ENCODE measurements around the gene MAGEA11. TPM values are rescaled to one million over a fixed set of nuclear protein-coding genes. Genes with fewer than 3 reads are reported as not detected.
"Not testable (repeated sequence)": the region's sequence is repeated elsewhere in the genome, so short reads cannot be mapped to it uniquely, and the experiment has no call there.

The MAGEA11 gene
- total and polyA plus RNA-seq, 3 donors from 2014 or later = 6.8 to 9.8 (median 9.4) TPM

DNA sequence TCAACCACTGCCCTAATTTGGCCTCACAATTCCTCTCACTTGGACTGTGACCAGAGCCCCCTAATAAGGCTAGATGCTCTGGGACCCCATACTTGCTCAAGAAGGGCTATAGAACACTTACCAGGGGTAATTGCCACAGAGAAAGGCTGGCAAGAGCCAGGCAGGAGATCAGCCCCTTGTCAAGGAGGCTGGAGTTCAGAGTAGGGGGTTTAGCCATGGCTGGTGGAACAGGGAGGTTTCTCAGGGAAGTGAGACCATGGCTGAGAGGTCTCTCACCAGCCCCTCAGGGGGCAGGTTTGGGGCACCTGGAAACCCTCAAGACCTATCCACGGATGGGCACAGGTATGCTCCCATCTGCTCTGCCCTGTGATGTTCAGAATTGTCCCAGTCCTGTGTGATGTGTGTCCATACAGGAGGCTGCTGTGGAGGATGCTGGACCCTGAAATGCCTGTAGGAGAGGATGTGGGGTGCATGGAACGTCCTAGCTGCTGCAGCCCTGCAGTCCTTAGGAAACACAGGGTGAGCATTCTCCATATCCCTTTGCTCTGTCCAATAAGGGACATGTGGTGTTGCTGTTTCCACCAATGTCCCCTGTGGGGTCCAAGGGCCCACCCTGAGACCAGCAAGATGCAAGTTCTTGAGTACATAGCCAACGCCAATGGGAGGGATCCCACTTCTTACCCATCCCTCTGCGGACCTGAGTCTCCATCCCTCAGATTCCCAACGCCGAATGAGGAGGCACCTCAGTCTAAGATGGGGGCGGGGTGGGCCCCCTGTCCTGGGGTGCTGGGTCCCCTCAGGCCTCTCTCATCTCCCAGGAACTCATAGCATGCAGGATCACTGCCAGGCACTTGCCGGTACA lies 45.6 kb downstream of the MAGEA11 start:
- WGBS, 2 donors = 51 to 94% methylated on average over 2 to 8 of the region's 8 CpGs
- intact Hi-C loops (cut with DNase I; ENCODE audit: low total_unique reads) = no loop called here
- Histone ChIP-seq H3K4me1 (no peaks in the 10 kb centered on the region), H3K9me3 (no peaks in the 10 kb centered on the region), H3K27ac (no peak overlapping the region), H3K4me3 (no peak overlapping the region), H3K27me3 (no peaks in the 10 kb centered on the region), H3K36me3 (ENCODE audit: low read depth, missing control alignments) (no peaks in the 10 kb centered on the region)
- TF ChIP-seq POLR2A (IDR thresholded peaks at IDR 0.05) (no peak), CTCF (IDR thresholded peaks at IDR 0.05) (no peak)
- no peak for DNase-seq

- no peak for DNase-seq
- Histone ChIP-seq H3K36me3 (ENCODE audit: low read depth, missing control alignments) (no peaks in the 10 kb centered on the region), H3K27me3 (no peaks in the 10 kb centered on the region), H3K4me1 (no peaks in the 10 kb centered on the region), H3K27ac (no peak overlapping the region), H3K4me3 (no peak overlapping the region), H3K9me3 (no peaks in the 10 kb centered on the region)
- 84% methylated on average over 6 of the region's 18 CpGs; no CpG with 5 or more reads in 1 of the 2 donors for WGBS, 2 donors
- intact Hi-C loops (cut with DNase I; ENCODE audit: low total_unique reads) = no loop called here
- TF ChIP-seq POLR2A (IDR thresholded peaks at IDR 0.05) = no peak
- TF ChIP-seq CTCF (IDR thresholded peaks at IDR 0.05) = no peak
Measured at GRCh38 chrX:149758068-149758714, 46.3 kb downstream of the MAGEA11 start.

GRCh38 chrX:149758715-149759078 lies 46.8 kb downstream of the MAGEA11 start:
- H3K9me3 ChIP-seq; H3K27ac ChIP-seq; intact Hi-C loops (cut with DNase I; ENCODE audit: low total_unique reads); DNase-seq; H3K36me3 ChIP-seq (ENCODE audit: low read depth, missing control alignments); H3K4me3 ChIP-seq; H3K4me1 ChIP-seq; H3K27me3 ChIP-seq: not testable (repeated sequence)
- WGBS, 2 donors = 80% methylated on average over 10 of the region's 17 CpGs; no CpG with 5 or more reads in 1 of the 2 donors

GRCh38 chrX:149759824-149760223 lies 48.0 kb downstream of the MAGEA11 start:
- Histone ChIP-seq H3K36me3 (ENCODE audit: low read depth, missing control alignments) (no peaks in the 10 kb centered on the region), H3K9me3 (no peaks in the 10 kb centered on the region), H3K27ac (no peak overlapping the region), H3K27me3 (no peaks in the 10 kb centered on the region), H3K4me3 (no peak overlapping the region), H3K4me1 (no peaks in the 10 kb centered on the region)
- DNase-seq = no peak
- no peak for TF ChIP-seq POLR2A (IDR thresholded peaks at IDR 0.05)
- no peak for TF ChIP-seq CTCF (IDR thresholded peaks at IDR 0.05)
- WGBS, 2 donors = 80 to 100% methylated on average over 1 to 4 of the region's 7 CpGs
- intact Hi-C loops (cut with DNase I; ENCODE audit: low total_unique reads) = no loop called here

DNA sequence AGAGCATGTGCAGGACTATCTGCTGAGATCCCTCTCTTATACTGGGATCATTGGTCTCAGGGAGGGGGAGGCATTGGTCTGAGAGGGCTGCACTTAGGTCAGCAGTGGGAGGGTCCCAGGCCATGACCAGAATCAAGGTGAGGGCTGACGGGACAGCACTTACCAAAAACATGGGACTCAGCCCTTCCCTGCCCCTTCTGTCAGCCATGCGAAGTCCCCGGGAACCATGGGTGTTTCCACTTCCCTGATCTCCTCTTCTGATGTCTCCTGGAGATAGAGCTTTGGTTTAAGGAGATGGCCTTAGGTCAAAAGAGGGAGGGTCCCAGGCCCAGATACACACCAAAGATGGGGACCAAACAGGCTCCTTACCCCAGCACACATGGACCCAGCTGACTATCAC lies 49.1 kb downstream of the MAGEA11 start:
- 94% methylated on average over 2 of the region's 3 CpGs; no CpG with 5 or more reads in 1 of the 2 donors for WGBS, 2 donors
- no peak for DNase-seq
- H3K4me1 ChIP-seq = no peaks in the 10 kb centered on the region
- H3K27ac ChIP-seq = no peak overlapping the region
- H3K4me3 ChIP-seq = no peak overlapping the region
- H3K27me3 ChIP-seq = no peaks in the 10 kb centered on the region
- no peak for TF ChIP-seq CTCF (IDR thresholded peaks at IDR 0.05)
- TF ChIP-seq POLR2A (IDR thresholded peaks at IDR 0.05) = no peak
- no peaks in the 10 kb centered on the region for H3K36me3 ChIP-seq (ENCODE audit: low read depth, missing control alignments)
- intact Hi-C loops (cut with DNase I; ENCODE audit: low total_unique reads) = no loop called here
- H3K9me3 ChIP-seq = no peaks in the 10 kb centered on the region

- H3K9me3 ChIP-seq; intact Hi-C loops (cut with DNase I; ENCODE audit: low total_unique reads); DNase-seq; H3K27me3 ChIP-seq; H3K4me1 ChIP-seq; H3K27ac ChIP-seq; H3K4me3 ChIP-seq; H3K36me3 ChIP-seq (ENCODE audit: low read depth, missing control alignments): not testable (repeated sequence)
- 92% methylated on average over 18 of the region's 22 CpGs; no CpG with 5 or more reads in 1 of the 2 donors for WGBS, 2 donors
Measured at GRCh38 chrX:149761858-149762674, 50.2 kb downstream of the MAGEA11 start.

Data from testis (tissue), 3 donors.